ENCODE data around the gene SMAD1. TPM values are rescaled to one million over a fixed set of nuclear protein-coding genes. Genes with fewer than 3 reads are reported as not detected.

Gene SMAD1
- total and polyA plus RNA-seq, 8 donors, result 2.6 to 19.3 (median 14.0) TPM

DNA sequence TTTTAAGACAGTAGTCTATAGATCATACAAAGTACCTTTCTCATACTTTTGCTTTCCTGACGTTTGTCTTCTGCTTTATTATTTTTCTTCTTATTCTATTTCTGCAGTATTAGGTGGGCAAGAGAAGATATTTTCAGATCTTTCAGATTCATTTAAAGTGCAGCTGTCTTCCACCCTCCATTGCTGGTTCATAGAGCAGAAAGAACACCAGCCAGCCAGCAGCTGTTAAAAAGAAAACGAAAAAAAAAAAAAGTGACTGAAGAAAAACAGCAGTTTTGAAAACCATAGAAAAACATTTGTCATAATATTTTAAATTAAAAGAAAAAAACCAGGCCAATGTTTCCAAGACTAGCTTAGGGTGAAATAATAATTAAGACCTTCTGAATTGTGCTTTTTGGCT is 42.9 kb downstream of the SMAD1 start:
- intact Hi-C loops (cut with DNase I), result no loop called here
- H3K4me3 ChIP-seq, result no peak overlapping the region
- no peak overlapping the region for H3K27ac ChIP-seq
- no peak for ATAC-seq
- DNase-seq, result no peak
- H3K27me3 ChIP-seq, result no peaks in the 10 kb centered on the region
- WGBS, 2 donors, result 55 to 59% methylated on average over 2 of the region's 2 CpGs
- H3K9me3 ChIP-seq, result no peaks in the 10 kb centered on the region
- peaks cover 11 to 20% (median 17%) of the 10 kb centered on the region in 3 donors for H3K4me1 ChIP-seq
- FAIRE-seq, result no peak
- no peaks in the 10 kb centered on the region for H3K36me3 ChIP-seq
- TF ChIP-seq, protein P1, sequence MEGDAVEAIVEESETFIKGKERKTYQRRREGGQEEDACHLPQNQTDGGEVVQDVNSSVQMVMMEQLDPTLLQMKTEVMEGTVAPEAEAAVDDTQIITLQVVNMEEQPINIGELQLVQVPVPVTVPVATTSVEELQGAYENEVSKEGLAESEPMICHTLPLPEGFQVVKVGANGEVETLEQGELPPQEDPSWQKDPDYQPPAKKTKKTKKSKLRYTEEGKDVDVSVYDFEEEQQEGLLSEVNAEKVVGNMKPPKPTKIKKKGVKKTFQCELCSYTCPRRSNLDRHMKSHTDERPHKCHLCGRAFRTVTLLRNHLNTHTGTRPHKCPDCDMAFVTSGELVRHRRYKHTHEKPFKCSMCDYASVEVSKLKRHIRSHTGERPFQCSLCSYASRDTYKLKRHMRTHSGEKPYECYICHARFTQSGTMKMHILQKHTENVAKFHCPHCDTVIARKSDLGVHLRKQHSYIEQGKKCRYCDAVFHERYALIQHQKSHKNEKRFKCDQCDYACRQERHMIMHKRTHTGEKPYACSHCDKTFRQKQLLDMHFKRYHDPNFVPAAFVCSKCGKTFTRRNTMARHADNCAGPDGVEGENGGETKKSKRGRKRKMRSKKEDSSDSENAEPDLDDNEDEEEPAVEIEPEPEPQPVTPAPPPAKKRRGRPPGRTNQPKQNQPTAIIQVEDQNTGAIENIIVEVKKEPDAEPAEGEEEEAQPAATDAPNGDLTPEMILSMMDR (IDR thresholded peaks at IDR 0.05), result no peak

DNA sequence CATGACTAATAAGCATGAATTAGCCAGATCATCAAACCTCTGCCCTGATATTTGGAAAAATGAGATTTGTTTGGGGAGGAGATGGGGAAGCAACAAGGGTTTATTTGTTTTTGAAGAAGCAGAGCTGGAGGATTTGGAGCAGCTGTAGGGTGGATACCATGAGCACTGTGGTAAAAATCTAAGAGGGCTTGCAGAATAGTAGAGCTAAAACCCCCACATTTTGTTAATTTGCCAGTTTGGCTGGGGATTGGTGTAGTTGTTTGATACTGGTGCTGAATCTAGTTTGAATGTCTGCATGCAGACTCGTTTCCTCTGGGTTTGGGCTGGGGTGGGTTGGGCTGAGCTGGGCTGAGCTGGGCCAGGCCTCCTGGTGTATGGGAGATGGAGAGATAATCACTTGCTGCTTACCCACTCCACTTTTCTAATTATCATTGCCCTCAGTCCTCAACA is 43.7 kb downstream of the SMAD1 start:
- peaks cover 11 to 20% (median 17%) of the 10 kb centered on the region in 3 donors for H3K4me1 ChIP-seq
- no peak overlapping the region for H3K4me3 ChIP-seq
- TF ChIP-seq, protein P1 (IDR thresholded peaks at IDR 0.05), result no peak
- no peak overlapping the region for H3K27ac ChIP-seq
- DNase-seq (no peak), FAIRE-seq (no peak), ATAC-seq (no peak)
- intact Hi-C loops (cut with DNase I), result no loop called here
- H3K27me3 ChIP-seq, result no peaks in the 10 kb centered on the region
- WGBS, 2 donors, result 71 to 73% methylated on average over 1 of the region's 1 CpG
- H3K9me3 ChIP-seq, result no peaks in the 10 kb centered on the region
- no peaks in the 10 kb centered on the region for H3K36me3 ChIP-seq

DNA sequence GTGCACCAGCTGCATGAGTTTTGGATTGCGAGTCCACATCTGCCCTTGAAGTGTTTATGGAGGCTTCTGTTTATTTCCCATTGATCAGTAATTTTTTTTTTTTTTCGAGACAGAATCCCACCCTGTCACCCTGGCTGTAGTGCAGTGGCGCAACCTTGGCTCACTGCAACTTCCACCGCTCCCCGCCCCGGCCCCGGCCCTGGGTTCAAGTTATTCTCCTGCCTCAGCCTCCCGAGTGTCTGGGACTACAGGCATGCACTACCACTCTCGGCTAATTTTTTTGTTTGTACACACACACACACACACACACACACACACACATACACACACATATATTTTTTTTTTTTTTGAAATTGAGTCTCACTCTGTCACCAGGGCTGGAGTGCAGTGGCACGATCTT is 46.1 kb downstream of the SMAD1 start:
- no peak for ATAC-seq
- Histone ChIP-seq H3K4me1 (peaks cover 7 to 11% (median 10%) of the 10 kb centered on the region in 3 donors), H3K4me3 (no peak overlapping the region), H3K36me3 (no peaks in the 10 kb centered on the region), H3K27me3 (no peaks in the 10 kb centered on the region), H3K27ac (no peak overlapping the region), H3K9me3 (no peaks in the 10 kb centered on the region)
- no peak for DNase-seq
- TF ChIP-seq, protein P1 (IDR thresholded peaks at IDR 0.05), result no peak
- intact Hi-C loops (cut with DNase I), result no loop called here
- FAIRE-seq, result no peak
- 93 to 94% methylated on average over 10 of the region's 10 CpGs for WGBS, 2 donors

DNA sequence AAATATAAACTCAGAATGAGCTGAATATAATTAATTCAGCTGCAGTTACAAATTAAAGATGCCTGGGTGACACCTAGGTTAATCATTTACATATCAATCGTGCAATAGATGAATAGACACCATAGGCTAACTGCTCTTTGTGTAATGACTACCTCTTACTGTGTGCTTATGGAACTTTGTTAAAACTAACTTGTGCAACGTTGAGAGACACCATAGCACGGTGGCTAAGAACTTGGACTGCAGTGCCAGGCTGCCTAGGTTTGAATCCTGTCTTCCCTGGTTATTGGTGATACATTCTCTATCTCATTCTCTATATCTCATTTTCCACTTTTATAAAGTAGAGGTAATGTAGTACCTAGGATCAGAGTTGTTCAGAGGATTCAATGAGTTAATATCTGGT is 46.9 kb downstream of the SMAD1 start:
- Histone ChIP-seq H3K36me3 (no peaks in the 10 kb centered on the region), H3K27me3 (no peaks in the 10 kb centered on the region), H3K27ac (no peak overlapping the region), H3K4me3 (no peak overlapping the region), H3K4me1 (peaks cover 7 to 10% (median 7%) of the 10 kb centered on the region in 3 donors), H3K9me3 (no peaks in the 10 kb centered on the region)
- DNase-seq (no peak), FAIRE-seq (no peak), ATAC-seq (peak in 1 of 4 donors; percentile 17)
- intact Hi-C loops (cut with DNase I), result no loop called here
- TF ChIP-seq, protein P1 (IDR thresholded peaks at IDR 0.05), result no peak
- 55 to 56% methylated on average over 3 of the region's 3 CpGs for WGBS, 2 donors

DNA sequence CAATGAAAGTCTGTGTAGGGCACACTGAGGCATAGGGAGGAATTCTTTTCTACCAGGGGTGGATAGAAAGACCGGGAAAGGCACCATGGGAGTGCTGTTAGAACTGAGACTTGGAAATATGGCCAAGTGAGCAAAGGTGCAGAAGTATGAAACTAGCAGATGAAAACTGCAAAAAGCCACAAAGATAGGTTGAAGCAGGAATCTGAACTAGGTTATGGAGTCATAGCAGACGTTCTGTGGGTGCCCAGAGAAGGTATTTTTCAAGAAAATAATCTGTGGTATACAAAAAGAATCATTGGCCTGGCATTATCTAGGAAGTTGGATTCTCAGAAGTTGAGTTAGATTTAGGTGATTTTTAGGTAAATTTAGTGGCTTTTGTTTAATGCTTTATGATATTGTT is 48.5 kb downstream of the SMAD1 start:
- intact Hi-C loops (cut with DNase I), result no loop called here
- ATAC-seq, result no peak
- no peaks in the 10 kb centered on the region for H3K9me3 ChIP-seq
- H3K27me3 ChIP-seq, result no peaks in the 10 kb centered on the region
- DNase-seq, result no peak
- H3K4me3 ChIP-seq, result no peak overlapping the region
- H3K36me3 ChIP-seq, result no peaks in the 10 kb centered on the region
- WGBS, 2 donors, result 82 to 83% methylated on average over 2 of the region's 2 CpGs
- no peak for FAIRE-seq
- TF ChIP-seq, protein P1 (IDR thresholded peaks at IDR 0.05), result no peak
- H3K4me1 ChIP-seq, result peaks cover 5 to 10% (median 7%) of the 10 kb centered on the region in 3 donors
- H3K27ac ChIP-seq, result no peak overlapping the region

Measured in pancreas (tissue), 10 donors.